Muscle layer of colon (tissue), 2 donors: ENCODE results near the gene IFT22.
A peak's percentile ranks its signal among the peaks of the same experiment; 100 is the strongest.
"Not testable (repeated sequence)": the region's sequence is repeated elsewhere in the genome, so short reads cannot be mapped to it uniquely, and the experiment has no call there.

Experiments
- H3K27ac ChIP-seq: one replicate; pipeline ENCODE4 v1.7.0; 2013; ENCODE audit warnings: low read depth, mild to moderate bottlenecking, low read length, moderate library complexity
- H3K27me3 ChIP-seq, 2 donors: one replicate each; pipeline ENCODE4 v1.7.0; 2013; ENCODE audit warnings: low read length in 2 of 2, mild to moderate bottlenecking in 2 of 2; ENCODE audit not compliant: insufficient read depth in 2 of 2, control insufficient read depth in 1 of 2
- H3K36me3 ChIP-seq: one replicate; pipeline ENCODE4 v1.7.0; 2013; ENCODE audit warnings: mild to moderate bottlenecking, low read length; ENCODE audit not compliant: insufficient read depth
- H3K4me1 ChIP-seq: one replicate; pipeline ENCODE4 v1.7.0; 2013; ENCODE audit warnings: mild to moderate bottlenecking, low read length; ENCODE audit not compliant: insufficient read depth
- H3K4me3 ChIP-seq, 2 donors: one replicate each; pipeline ENCODE4 v1.7.0; 2013; ENCODE audit warnings: low read length in 2 of 2, low read depth in 1 of 2, mild to moderate bottlenecking in 1 of 2, moderate library complexity in 1 of 2
- H3K9ac ChIP-seq: one replicate; pipeline ENCODE4 v1.7.0; 2013; ENCODE audit warnings: low read length
- H3K9me3 ChIP-seq: one replicate; pipeline ENCODE4 v1.7.0; 2013; ENCODE audit warnings: mild to moderate bottlenecking, low read length
- donor health status: abdominal sarcoma.
- donor health status: Adenocarcinoma of cecum.

IFT22 gene

DNA sequence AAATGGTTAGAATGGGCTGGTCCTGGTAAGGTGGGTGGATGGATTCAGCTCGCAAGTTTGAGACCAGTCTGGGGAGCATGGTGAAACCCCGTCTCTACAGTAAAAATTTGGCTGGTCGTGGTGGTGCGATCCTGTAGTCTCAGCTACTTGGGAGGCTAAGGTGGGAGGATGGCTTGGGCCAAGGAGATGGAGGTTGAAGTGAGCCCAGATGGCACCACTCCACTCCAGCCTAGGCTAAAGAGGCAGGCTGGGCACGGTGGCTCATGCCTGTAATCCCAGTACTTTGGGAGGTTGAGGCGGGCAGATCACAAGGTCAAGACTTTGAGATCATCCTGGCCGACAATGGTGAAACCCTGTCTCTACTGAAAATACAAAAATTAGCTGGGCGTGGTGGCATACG is 15.3 kb downstream of the IFT22 start:
- Histone ChIP-seq H3K27me3 (peaks cover 22 to 54% of the 10 kb centered on the region in 2 donors), H3K4me1 (peaks cover 7% of the 10 kb centered on the region), H3K27ac (no peak overlapping the region), H3K9me3 (peaks cover under 1% of the 10 kb centered on the region), H3K36me3 (no peaks in the 10 kb centered on the region), H3K9ac (no peak overlapping the region), H3K4me3 (no peak overlapping the region)

DNA sequence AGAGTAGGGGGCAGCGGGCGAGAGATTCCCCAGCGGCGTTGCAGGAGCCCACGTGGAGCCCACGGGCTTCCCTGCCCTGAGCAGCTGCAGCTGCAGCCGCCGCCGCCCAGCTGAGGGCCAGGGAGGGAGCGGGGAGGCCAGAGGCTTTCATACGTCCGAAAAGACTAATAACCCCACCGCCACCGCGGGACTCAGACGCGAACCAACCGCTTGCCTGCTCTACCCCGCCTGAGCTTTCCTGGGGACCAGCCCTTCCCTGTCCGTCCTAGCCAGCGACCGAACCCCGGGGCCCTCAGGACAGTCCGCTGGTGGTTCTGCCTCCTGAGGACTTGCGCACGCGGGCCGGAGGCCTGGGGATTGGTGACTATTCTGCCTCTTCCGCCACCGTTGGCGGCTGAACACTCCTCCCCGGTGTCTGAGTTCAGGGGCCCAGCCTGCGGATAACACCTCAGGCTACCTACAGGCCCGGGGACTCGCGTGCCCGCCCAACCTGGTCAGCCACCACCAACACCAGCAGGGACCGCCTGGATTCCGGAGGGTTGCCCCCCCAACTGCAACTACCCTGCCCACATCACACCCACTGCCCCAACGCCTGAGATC is 18.4 kb downstream of the IFT22 start:
- Histone ChIP-seq H3K36me3 (no peaks in the 10 kb centered on the region), H3K27ac (no peak overlapping the region), H3K9me3 (peaks cover 13% of the 10 kb centered on the region), H3K4me1 (peaks cover 3% of the 10 kb centered on the region), H3K27me3 (peaks cover 35 to 72% of the 10 kb centered on the region in 2 donors), H3K4me3 (no peak overlapping the region), H3K9ac (no peak overlapping the region)

- Histone ChIP-seq H3K27ac (no peak overlapping the region), H3K4me3 (no peak overlapping the region), H3K9ac (no peak overlapping the region), H3K9me3 (peaks cover 13% of the 10 kb centered on the region), H3K27me3 (peaks cover 35 to 71% of the 10 kb centered on the region in 2 donors), H3K36me3 (no peaks in the 10 kb centered on the region), H3K4me1 (no peaks in the 10 kb centered on the region)
Observed at GRCh38 chr7:101302641-101303101, 18.9 kb downstream of the IFT22 start.

GRCh38 chr7:101300465-101301376 is 20.9 kb downstream of the IFT22 start:
- H3K27me3 ChIP-seq = peaks cover 30 to 60% of the 10 kb centered on the region in 2 donors

GRCh38 chr7:101299511-101300464 is 21.8 kb downstream of the IFT22 start:
- Histone ChIP-seq H3K4me1 (no peaks in the 10 kb centered on the region), H3K36me3 (no peaks in the 10 kb centered on the region), H3K9me3 (peaks cover 13% of the 10 kb centered on the region), H3K27ac (no peak overlapping the region), H3K4me3 (peak overlapping the region in 1 of 2 donors; percentile 13), H3K9ac (no peak overlapping the region), H3K27me3 (peaks cover 30 to 64% of the 10 kb centered on the region in 2 donors)

More at GRCh38 chr7:101300465-101301376, 20.9 kb downstream of the IFT22 start:
- H3K9me3 ChIP-seq = peaks cover 13% of the 10 kb centered on the region
- H3K27ac ChIP-seq = no peak overlapping the region
- H3K36me3 ChIP-seq = no peaks in the 10 kb centered on the region
- peak overlapping the region in 1 of 2 donors; percentile 13 for H3K4me3 ChIP-seq
- H3K9ac ChIP-seq = no peak overlapping the region
- no peaks in the 10 kb centered on the region for H3K4me1 ChIP-seq

DNA sequence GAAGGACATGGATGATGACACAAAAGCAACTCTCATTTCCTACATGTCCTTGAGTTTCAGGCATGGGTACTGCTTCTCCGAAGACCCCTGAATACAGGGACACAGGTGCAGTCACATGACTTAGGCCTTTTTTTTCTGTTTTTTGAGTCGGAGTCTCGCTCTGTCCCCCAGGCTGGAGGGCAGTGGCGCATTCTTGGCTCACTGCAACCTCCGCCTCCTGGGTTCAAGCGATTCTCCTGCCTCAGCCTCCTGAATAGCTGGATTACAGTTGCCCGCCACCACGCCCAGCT is 26.8 kb downstream of the IFT22 start:
- Histone ChIP-seq H3K27me3 (peaks cover 4 to 36% of the 10 kb centered on the region in 2 donors), H3K4me1 (no peaks in the 10 kb centered on the region)

GRCh38 chr7:101294039-101294831 is 27.4 kb downstream of the IFT22 start:
- H3K36me3 ChIP-seq = no peaks in the 10 kb centered on the region
- peaks cover 4 to 31% of the 10 kb centered on the region in 2 donors for H3K27me3 ChIP-seq
- no peak overlapping the region for H3K27ac ChIP-seq

More for the DNA sequence above, 26.8 kb downstream of the IFT22 start:
- Histone ChIP-seq H3K27ac (no peak overlapping the region), H3K4me3 (no peak overlapping the region), H3K9ac (no peak overlapping the region), H3K9me3 (no peaks in the 10 kb centered on the region), H3K36me3 (no peaks in the 10 kb centered on the region)

GRCh38 chr7:101293069-101294021 is 28.3 kb downstream of the IFT22 start:
- not testable (repeated sequence) for H3K36me3 ChIP-seq, H3K27ac ChIP-seq, H3K9me3 ChIP-seq, H3K4me3 ChIP-seq, H3K4me1 ChIP-seq, H3K9ac ChIP-seq
- H3K27me3 ChIP-seq = peaks cover 4 to 23% of the 10 kb centered on the region in 2 donors

More at GRCh38 chr7:101294039-101294831, 27.4 kb downstream of the IFT22 start:
- Histone ChIP-seq H3K9me3 (no peaks in the 10 kb centered on the region), H3K4me3 (no peak overlapping the region), H3K9ac (no peak overlapping the region), H3K4me1 (no peaks in the 10 kb centered on the region)

DNA sequence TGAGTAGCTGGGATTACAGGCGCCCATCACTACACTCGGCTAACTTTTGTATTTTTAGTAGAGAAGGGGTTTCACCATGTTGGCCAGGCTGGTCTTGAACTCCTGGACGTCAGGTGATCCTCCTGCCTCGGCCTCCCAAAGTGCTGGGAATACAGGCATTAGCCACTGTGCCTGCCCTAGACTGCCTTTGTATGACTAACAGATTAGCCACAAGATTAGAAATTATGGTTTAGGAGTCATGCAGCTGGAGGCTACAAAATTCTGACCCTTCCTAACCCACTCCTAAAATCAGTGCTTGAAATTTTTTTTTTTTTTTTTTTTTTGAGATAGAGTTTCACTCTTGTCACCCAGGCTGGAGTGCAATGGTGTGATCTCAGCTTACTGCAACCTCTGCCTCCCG is 29.0 kb downstream of the IFT22 start:
- not testable (repeated sequence) for H3K9ac ChIP-seq, H3K36me3 ChIP-seq, H3K27ac ChIP-seq, H3K9me3 ChIP-seq, H3K4me1 ChIP-seq, H3K4me3 ChIP-seq
- peaks cover 4 to 18% of the 10 kb centered on the region in 2 donors for H3K27me3 ChIP-seq
